K562 (cell line): Measurements from ENCODE around the gene KAT6B.

Experiments
- ETV6 ChIP-seq, 3 experiments: fragments of 150-350 bp in 1 of 3; sonication (generic) in 1 of 3; formaldehyde crosslinking in 1 of 3; IDR thresholded peaks; 2 replicates each; pipeline versions ENCODE4 v1.6.1 to v1.8.0; 2014 to 2022; ENCODE audit warnings: borderline replicate concordance in 2 of 3, low read depth in 2 of 3, antibody characterized with exemption in 1 of 3, low read length in 1 of 3, mild to moderate bottlenecking in 1 of 3, missing genetic modification reagents in 1 of 3
- GABPB1 ChIP-seq: sonication (generic); formaldehyde crosslinking; IDR thresholded peaks from 2 replicates; pipeline ENCODE4 v1.8.0; 2022; ENCODE audit warnings: mild to moderate bottlenecking, missing genetic modification reagents
- POLR2A ChIP-seq: fragments of 450-650 bp; conservative IDR thresholded peaks from 2 replicates; pipeline ENCODE4 v1.6.1; 2016
- RBFOX2 ChIP-seq: fragments of 200-400 bp; formaldehyde crosslinking; IDR thresholded peaks from 2 replicates; pipeline ENCODE4 v1.6.1; 2017; ENCODE audit warnings: low read depth, mild to moderate bottlenecking, low read length, moderate library complexity
- SREBF2 ChIP-seq: sonication (generic); formaldehyde crosslinking; IDR thresholded peaks from 2 replicates; pipeline ENCODE4 v1.4.0; 2020; ENCODE audit warnings: mild to moderate bottlenecking, missing genetic modification reagents
- ZNF212 ChIP-seq: fragments of 450-650 bp; formaldehyde crosslinking; IDR thresholded peaks from 2 replicates; pipeline ENCODE4 v1.4.0; 2020; ENCODE audit warnings: mild to moderate bottlenecking
- TF ChIP-seq, protein P1 (sequence below): fragments of 250-450 bp; sonication (Bioruptor Pico); IDR thresholded peaks from 2 replicates; pipeline ENCODE4 v1.4.0; 2020

DNA sequence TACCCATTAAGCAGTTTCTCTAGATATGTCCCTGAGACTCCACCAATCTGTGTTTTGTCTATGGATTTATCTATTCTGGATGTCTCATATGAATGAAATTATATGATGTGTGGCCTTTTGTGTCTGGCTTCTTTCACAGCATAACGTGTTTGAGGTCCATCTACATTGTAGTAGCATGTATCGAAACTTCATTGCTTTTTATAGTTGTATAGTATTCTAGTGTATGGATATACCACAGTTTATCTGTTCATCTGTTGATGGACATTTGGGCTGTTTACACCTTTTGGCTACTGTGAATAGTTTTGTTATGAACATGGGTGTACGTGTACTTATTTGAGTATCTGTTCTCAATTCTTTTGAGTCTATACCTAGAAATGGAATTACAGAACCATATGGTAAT is 9.6 kb downstream of the KAT6B start:
- TF ChIP-seq, protein P1, sequence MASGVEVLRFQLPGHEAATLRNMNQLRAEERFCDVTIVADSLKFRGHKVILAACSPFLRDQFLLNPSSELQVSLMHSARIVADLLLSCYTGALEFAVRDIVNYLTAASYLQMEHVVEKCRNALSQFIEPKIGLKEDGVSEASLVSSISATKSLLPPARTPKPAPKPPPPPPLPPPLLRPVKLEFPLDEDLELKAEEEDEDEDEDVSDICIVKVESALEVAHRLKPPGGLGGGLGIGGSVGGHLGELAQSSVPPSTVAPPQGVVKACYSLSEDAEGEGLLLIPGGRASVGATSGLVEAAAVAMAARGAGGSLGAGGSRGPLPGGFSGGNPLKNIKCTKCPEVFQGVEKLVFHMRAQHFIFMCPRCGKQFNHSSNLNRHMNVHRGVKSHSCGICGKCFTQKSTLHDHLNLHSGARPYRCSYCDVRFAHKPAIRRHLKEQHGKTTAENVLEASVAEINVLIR, result no peak
- TF ChIP-seq GABPB1 (CRISPR knock-in tag) (no peak), ZNF212 (CRISPR knock-in tag) (no peak), SREBF2 (CRISPR knock-in tag) (no peak), RBFOX2 (no peak), ETV6 (IDR thresholded peaks at IDR 0.05; ENCODE audit: borderline replicate concordance in 1 of 2, low read depth in 2 of 2, low read length in 1 of 2) (no peak), ETV6 (CRISPR knock-in tag; IDR thresholded peaks at IDR 0.05; ENCODE audit: borderline replicate concordance) (no peak), POLR2A (no peak)
